GM20000 (cell line): ENCODE results near the gene C16orf96.

Experiments
- DNase-seq: peaks from one replicate; pipeline ENCODE4 v3.0.0; 2012; ENCODE audit warnings: low spot score
- CTCF ChIP-seq: IDR thresholded peaks from 2 replicates; pipeline ENCODE4 v1.5.1; 2012; ENCODE audit warnings: mild to moderate bottlenecking, control low read depth; ENCODE audit errors: extremely low read depth, missing control alignments

C16orf96 gene

DNA sequence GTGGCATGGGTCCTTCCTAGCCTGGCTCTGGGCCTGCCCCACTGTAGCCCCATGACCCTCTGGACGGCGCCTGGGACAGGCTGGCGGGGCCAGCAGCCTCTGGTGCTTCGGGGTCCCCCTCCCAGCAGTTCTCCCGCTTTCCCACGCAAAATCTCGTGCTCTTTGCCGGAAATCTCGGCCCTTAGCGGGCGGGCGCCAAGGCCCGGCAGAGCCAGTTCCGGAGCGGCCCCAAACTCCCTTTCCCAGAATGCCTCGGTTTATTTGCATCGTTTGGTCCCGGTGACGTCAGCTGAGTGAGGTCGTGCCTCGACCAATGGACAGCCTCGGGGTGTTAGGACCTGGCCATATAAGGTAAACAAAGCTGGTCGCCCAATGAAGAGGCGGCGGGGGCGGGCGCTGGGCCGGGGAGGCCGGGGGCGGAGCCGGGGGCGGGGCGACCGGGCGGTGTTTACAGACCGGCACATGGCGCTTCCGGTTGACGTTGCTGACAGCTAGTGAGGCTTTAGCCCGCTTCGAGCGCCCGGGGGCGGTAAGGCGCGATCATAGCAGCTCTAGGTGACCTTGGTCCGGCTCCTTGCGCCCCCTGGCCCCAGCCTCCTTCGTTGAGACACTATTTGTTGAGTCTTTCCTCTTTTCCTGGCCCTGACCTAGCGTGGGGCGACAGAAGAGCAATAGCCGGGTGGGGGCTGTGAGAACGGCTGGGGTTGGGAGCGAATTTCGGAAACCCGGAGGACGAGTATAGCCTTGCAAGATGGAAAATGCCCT, 60.1 kb downstream of the C16orf96 start:
- peak; percentile 98 for DNase-seq
- peak; percentile 51 for TF ChIP-seq CTCF

GRCh38 chr16:4617880-4618279, 61.7 kb downstream of the C16orf96 start:
- no peak for TF ChIP-seq CTCF

DNA sequence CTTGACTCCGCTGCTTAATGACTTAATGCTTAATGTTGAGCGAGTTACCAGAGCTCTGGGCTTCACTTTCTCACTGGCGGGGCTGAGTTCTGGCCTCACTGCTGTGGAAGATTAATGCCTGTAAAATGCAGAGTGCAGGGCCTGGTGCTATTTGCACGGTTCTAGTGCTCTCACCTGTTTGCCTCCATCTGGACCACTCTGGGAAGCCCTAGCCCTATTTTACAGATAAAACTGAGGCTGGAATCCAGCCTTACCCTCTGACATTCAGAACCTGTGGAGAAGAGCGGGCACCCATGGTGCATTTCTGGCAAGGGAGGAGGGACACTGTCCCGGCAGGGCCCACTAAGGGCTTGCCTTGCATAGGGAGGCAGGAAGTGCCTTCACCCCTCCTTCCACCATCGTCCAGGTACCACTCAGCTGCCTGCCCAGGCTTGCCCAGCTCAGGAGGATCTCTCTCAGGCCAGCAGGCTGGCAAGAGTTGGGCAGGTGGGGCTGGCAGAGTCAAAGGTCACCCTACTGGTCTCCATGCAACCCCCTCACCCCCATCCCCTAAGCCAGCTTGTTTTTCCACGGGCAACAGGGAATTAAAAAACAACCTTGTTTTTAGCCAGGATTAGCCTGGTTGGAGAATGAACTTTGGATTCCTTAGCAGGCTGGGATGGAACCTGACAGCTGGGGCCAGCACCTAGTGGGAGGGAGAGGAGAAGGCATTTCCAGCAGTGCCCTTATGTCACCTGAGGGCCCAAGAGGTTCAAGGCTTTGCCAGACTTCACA, 62.7 kb downstream of the C16orf96 start:
- no peak for TF ChIP-seq CTCF
- DNase-seq: no peak

More at GRCh38 chr16:4617880-4618279, 61.7 kb downstream of the C16orf96 start:
- no peak for DNase-seq

DNA sequence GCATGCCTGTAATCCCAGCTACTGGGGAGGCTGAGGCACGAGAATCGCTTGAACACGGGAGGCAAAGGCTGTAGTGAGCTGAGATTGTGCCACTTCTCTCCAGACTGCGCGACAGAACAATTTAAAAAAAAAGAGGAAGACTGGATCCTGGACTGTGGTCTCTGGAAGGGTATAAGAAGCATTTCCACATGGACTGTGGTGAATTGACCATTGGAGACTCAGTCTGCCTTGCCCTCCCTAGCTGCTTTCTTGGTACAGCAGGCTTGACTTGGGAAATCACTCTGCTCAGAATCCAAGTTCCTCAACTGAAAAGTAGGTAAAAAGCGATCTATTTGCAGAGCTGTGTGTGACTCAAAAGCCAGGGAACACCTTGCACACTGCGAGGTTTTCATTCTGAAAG, 67.5 kb downstream of the C16orf96 start:
- no peak for DNase-seq
- no peak for TF ChIP-seq CTCF

DNA sequence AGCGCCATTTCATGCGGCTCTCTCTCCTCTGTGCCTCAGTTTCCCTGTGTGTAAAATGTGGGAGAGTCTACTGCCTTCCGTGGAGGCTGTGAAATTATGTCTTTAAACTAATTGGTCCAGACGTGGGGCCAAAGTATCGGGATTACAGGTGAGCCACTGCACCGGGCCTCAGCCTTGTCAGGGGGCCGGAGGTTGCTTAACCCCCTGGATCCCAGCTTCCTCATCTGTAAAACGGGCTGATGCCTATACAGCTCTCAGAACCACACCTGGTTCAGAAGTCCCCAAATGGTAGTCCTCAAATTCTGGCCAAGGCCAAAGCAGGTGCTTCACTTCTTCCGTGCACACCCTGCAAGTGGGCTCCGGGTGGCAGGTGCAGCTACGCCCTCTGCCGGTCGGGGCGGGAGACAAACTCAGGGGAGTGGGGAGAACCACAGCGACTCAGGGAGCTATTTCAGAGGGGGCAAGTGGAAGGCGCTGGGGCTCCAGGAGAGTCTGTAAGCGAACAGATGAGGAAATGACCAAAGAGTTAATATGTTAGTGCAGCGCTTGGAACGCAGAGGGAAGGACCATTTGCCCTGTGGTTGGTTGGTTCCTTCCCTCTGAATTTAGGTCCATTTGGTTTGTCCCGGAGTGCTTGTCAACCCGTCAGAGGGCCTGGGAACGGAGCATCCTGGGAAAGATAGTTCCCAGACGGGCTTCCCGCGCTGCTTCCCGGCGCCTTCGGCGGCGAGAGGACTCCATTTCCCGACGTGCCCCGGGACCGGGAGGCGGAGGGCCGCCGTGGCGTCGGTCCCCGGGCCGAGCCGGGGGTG, 68.1 kb downstream of the C16orf96 start, which contains the start of gene MGRN1:
TSS of gene MGRN1 (plus strand) at position 812 of the 812 bp plus-strand sequence. CDS start 135 bp downstream, outside the sequence.
- peak; percentile 96 for DNase-seq
- peak; percentile 88 for TF ChIP-seq CTCF

GRCh38 chr16:4624827-4625559, 68.9 kb downstream of the C16orf96 start:
- DNase-seq: peak; percentile 89
- TF ChIP-seq CTCF: no peak
